GM15510 (cell line): ENCODE data around the gene ACOT4.

ENCODE experiments used
- POLR2A ChIP-seq: IDR thresholded peaks from 3 replicates; pipeline ENCODE4 v1.6.1; 2011; ENCODE audit warnings: borderline replicate concordance; ENCODE audit not compliant: insufficient read length; ENCODE audit errors: extremely low read depth

Gene ACOT4

DNA sequence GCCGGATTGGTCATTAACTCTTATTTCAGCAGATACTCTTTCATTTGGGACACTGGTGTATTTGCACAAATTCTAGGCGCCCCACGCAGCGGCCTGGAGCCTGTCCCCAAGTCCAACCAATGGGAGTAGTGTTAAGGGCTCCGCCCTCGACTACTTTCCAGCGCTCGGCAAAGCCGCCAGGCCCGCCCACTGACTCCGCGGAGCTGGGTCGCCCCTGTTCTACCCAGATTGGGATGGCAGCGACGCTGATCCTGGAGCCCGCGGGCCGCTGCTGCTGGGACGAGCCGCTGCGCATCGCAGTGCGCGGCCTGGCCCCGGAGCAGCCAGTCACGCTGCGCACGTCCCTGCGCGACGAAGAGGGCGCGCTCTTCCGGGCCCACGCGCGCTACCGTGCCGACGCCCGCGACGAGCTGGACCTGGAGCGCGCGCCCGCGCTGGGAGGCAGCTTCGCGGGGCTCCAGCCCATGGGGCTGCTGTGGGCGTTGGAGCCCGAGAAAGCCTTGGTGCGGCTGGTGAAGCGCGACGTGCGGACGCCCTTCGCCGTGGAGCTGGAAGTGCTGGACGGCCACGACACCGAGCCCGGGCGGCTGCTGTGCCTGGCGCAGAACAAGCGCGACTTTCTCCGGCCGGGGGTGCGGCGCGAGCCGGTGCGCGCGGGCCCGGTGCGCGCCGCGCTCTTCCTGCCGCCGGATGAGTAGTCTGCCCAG lies 20.8 kb downstream of the ACOT4 start, which contains the start of gene ACOT6:
Gene ACOT6 (plus strand): TSS at position 179 of the 707 bp plus-strand sequence. CDS start 55 bp downstream, at position 234.
- peak; percentile 34 for TF ChIP-seq POLR2A

DNA sequence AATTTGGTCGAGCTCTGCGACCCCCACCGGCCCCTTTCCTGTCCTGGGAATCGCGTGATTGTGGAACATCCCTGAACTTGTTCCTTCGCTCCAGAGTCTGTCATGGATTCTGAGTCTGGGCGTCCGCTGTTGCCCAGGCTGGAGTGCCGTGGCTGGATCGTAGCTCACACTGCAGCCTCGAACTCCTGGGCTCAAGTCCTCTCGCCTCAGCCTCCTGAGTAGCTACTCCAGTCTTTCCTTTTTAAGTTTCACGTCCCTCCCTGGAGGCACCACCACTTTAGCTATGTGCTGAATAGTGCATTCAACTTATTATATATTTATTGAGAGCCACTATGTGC lies 21.3 kb downstream of the ACOT4 start:
- no peak for TF ChIP-seq POLR2A

DNA sequence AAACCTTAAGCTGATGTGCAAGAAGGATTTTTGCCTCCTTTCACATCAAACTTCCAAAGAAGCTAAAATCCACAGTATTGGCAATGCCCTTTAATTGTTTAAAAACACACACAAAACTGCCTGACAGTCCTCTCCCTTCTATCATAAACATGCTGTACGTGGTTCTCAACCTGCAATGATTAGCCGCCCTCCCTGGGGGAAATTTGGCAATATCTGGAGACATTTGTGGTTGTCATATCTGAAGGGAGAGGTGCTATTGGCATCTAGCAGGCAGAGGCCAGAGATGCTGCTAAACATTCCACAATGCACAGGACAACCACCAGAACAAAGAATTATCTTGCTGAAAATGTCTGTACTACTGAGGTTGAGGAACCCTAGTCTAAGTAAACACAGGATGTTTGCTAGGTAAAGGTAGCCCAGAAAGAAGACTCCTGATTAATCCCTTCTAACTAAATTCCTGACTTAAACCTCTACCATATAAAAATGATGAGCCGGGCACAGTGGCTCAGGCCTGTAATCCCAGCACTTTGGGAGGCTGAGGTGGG lies 21.8 kb downstream of the ACOT4 start:
- no peak for TF ChIP-seq POLR2A

DNA sequence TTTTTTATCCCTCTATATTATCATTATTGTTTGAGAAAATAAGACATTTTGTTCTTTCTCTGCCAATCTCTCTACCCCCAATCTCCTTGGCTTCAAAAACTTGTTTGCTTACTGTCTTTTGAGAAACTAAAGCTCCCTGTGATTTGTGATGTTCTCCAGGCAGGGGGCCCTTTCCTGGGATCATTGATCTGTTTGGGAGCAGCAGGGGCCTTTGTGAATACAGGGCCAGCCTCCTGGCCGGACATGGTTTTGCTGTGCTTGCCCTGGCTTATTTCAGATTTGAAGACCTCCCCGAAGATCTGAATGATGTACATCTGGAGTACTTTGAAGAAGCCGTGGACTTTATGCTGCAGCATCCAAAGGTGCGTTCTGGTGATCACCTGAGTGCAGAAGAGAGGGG lies 25.2 kb downstream of the ACOT4 start:
- no peak for TF ChIP-seq POLR2A

DNA sequence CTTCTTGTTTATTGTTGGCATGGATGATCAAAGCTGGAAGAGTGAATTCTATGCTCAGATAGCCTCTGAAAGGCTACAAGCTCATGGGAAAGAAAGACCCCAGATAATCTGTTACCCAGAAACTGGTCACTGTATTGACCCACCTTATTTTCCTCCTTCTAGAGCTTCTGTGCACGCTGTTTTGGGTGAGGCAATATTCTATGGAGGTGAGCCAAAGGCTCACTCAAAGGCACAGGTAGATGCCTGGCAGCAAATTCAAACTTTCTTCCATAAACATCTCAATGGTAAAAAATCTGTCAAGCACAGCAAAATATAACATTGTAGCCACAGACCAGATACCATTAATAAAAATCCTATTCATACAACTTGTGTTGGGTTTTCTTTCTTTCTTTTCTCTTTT lies 27.9 kb downstream of the ACOT4 start:
- no peak for TF ChIP-seq POLR2A

DNA sequence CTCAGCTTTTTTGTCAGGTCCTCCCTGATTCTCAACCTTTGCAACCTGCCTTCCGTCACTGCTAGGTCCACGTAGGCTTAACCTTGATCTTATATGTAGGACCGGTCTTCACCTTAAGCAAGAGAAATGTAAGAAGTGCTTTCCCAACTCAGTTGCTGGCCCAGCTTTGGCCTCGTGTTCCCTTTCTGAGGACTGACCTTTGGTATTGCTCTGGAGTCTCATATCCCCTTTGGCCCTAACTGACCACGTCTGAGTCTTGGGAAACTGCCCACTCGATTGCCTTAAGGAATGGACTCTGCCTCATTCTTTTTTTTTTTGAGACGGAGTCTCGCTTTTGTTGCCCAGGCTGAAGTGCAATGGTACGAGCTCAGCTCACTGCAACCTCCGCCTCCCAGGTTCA lies 28.6 kb downstream of the ACOT4 start:
- no peak for TF ChIP-seq POLR2A

DNA sequence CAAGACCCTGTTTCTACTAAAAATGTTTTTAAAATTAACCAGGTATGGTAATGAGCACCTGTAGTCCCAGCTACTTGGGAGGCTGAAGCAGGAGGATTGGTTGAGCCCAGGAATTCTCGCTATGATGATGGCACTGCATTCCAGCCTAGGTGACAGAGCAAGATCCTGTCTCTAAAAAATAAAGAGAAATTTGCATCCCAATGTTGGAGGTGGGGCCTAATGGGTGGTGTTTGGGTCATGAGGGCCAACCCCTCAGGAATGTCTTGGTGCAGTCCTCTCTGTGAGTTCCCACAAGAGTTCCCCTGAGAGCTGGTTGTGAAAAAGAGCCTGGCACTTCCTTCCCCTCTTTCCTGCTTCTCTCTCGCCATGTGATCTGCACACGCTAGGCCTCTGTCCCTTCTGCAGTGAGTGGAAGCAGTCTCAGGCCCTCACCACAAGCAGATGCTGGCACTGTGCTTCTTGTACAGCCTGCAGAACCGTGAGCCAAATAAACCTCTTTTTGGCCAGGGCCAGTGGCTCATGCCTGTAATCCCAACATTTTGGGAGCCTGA lies 31.9 kb downstream of the ACOT4 start:
- no peak for TF ChIP-seq POLR2A

DNA sequence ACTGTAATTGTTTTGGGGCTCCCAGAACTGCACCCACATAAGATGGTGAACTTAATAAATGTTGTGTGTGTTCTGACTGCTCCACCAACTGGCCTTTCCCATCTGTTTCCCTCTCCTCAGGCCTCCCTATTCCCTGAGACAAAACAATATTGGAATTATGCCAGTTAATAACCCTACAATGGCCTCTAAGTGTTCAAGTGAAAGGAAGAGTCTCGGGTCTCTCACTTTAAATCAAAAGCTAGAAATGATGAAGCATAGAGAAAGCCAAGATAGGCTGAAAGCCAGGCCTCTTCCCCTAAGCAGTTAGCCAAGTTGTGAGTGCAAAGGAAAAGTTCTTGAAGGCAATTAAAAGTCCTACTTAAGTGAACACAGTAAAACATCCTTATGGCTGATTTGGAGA lies 34.0 kb downstream of the ACOT4 start:
- no peak for TF ChIP-seq POLR2A

DNA sequence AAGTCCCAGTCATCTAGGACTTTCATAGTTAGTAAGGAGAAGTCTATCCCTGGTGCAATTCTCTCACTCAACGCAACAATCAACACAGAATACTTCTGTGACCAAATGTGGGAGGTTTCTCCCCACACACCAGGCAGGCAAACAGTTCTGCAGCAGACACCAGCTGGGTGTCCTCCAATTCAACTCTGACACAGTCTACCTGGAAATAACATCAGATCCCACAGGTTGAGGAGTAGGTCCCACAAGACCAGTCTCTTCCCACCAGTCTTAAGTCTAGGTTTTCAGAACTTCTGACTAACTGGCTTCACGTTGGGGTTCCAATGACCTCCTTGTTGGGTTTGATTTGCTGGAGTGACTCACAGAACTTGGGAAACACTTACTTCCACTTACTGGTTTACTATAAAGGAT lies 35.5 kb downstream of the ACOT4 start:
- no peak for TF ChIP-seq POLR2A

DNA sequence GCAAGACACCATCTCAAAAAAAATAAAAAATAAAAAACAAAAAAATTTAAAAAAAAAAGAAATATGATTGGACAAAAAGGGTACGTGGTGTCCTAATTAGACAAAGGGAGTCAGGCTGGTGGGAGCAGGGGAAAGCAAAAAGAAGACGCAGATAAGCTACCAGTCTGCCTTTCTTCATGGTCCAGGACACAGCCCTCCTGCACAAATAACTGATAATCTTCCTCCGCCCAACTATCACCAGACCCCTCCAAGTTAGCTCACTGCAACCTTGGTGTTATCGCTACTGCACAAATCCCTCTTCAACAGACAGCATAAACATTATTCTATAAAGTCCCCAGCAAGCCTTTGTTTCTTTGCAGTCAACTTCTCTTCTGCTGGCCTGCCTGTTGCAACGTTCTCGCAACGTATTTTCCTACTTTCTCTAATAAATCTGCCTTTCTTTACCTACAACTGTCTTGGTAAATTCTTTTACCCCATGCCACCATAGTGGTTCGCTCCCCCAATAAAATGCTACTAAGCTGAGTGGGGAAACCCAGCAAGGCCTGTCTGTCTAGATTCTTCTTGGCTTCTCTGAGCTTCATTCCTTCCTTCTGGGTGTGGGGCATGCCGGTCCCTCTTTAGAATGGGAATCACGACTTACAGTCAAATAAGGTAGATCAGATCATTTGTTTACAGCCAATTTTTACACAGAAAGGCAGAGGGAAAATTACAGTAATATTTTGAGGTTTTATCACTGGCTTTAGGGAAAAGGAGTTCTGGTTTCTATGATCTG lies 38.5 kb downstream of the ACOT4 start:
- no peak for TF ChIP-seq POLR2A

DNA sequence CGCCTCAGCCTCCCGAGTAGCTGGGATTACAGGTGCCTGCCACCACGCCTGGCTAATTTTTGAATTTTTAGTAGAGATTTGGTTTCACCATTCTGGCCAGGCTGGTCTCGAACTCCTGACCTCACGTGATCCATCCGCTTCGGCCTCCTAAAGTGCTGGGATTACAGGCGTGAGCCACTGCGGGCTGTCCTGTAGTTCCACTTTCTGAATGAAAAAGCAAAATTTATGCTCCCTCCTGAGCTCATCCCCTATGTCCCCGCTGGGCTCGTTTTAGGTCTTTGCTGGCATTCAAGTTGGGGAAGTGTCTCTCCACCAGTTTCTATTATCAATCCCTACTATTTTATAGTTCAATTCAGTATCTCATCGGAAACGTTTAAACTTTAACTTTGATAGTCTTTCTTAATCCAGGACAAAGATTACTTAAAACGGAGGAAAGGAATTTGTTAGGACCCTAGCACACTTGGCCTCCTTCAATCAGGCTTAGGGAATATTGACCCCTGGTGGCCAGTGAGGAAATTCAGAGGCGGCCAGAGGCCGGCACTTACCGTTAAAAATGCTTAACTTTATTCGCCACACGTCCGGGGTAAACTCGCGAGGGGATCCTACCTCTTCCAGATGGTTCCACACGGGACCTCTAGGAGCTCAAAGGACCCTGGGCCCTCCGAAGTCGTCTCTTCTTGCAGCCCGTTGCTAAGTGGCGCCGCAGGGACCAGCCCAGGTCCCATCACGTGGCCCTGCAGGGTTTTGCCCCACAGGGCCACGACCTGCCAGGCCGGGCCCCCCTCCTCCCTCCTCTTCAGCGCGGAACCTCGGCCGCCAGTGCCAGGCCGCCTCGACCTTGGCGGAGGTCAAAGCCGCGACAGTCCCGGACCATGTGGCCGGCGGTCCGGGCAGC lies 41.7 kb downstream of the ACOT4 start:
- TF ChIP-seq POLR2A = no peak

DNA sequence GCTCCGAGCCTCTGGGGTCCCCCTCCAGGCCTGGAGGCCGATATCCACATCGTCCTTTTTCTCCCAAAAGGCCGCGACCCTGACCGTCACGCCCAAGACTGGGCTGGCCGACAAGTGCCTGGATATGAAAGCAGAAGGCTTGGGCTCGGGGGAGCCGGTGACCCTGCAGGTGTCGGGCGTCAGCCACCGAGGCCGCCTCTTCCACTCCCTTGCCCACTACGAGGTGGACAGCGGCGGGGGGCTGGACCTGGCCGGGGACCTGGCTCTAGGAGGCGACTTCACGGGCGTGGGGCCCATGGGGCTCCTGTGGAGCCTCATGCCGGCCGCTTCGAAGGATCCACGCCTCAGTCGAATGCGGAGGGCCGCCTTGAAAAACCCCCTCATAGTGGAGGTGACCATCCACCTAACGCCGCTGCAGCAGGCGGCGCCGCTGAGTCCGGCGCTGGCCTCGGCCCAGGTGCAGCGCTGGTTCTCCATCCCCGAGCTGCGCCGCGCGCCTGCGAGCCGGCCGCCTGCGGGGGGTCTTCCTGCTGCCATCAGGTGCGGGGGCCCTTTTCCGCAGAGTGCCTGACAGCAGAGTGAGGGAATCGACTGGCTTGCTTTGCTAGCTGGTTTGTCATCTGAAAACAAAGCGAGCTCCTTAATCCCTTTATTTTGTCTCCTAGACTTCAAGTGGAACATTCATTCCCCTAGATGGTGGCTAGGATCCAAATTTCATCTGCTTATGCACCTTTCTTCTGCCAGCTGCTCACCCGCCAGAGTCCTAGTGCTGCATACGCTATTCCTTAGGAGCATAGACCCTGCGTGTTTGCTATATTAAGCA lies 42.5 kb downstream of the ACOT4 start:
- TF ChIP-seq POLR2A = no peak

DNA sequence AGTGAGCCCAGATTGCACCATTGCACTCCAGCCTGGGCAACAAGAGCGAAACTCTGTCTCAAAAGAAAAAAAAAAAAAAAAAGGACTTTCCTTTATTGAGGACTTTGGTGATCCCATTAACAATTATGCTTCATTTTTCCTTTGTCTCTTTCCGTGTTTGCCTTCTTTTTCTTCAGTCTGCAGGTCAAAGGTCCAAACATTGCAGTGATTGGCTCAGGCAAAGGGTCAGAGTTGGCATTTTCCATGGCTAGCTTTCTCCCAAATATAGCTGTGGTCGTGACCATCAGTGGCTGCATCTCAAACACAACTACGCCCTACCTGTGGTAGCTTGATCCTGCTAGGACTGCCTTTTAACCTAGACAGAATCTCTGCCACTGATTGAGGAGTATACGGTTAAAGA lies 46.2 kb downstream of the ACOT4 start:
- TF ChIP-seq POLR2A = no peak
